HG02943 (cell line): Measurements from ENCODE around the gene MEX3D.
"Not testable (repeated sequence)": the region's sequence is repeated elsewhere in the genome, so short reads cannot be mapped to it uniquely, and the experiment has no call there.

Source experiments
- ATAC-seq: cut with Tn5 transposase; IDR thresholded peaks from one replicate; pipeline ENCODE4 v1.9.1; 2021; ENCODE audit warnings: mild to moderate bottlenecking, low read depth, moderate library complexity; ENCODE audit not compliant: unreplicated experiment

Gene MEX3D

GRCh38 chr19:1522838-1523237 lies 45.3 kb downstream of the MEX3D start:
- no peak for ATAC-seq

GRCh38 chr19:1522061-1522460 lies 46.1 kb downstream of the MEX3D start:
- no peak for ATAC-seq

DNA sequence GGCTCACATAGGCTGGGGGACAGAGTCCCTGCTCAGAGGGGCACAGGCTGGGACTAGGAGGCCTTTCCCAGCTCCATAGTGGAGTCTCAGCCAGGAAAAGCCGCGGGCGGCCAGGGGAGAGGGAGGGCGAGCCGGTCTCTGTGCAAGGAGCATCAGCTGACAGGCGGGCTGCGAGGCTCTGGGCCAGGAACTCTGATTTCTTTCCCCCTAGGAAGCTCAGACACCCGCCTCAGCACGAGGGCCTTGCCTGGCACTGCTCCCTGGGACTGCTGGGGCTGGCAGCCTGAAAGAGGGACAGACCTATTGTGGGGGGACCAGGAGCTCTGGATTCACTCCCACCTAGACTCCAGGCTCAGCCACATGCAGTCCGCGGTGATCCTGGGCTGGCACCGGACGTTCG lies 46.5 kb downstream of the MEX3D start:
- ATAC-seq: no peak

- no peak for ATAC-seq
Measured at GRCh38 chr19:1520203-1520780, 47.8 kb downstream of the MEX3D start.

GRCh38 chr19:1519802-1520201 lies 48.3 kb downstream of the MEX3D start:
- ATAC-seq: not testable (repeated sequence)

DNA sequence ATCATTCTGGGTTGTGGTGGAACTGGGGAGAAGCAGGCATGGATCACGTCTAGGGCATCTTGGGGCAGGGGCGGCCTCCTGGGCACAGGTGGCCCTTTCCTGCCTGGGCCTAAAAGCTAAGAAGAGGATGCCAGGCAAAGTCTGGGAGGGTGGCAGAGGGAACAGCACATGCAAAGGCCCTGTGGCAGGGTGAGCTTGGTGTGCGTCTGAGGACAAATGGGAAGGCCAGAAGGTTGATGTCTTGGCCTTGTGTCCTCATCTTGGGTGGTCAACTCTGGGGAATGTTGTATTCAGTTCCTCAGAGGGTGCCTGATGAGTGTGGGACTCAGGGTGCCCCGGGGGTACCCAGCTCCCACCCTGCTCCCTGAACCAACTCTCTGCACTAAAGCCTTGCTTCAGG lies 49.7 kb downstream of the MEX3D start:
- ATAC-seq: no peak

GRCh38 chr19:1516395-1516753 lies 51.8 kb downstream of the MEX3D start:
- ATAC-seq: no peak

DNA sequence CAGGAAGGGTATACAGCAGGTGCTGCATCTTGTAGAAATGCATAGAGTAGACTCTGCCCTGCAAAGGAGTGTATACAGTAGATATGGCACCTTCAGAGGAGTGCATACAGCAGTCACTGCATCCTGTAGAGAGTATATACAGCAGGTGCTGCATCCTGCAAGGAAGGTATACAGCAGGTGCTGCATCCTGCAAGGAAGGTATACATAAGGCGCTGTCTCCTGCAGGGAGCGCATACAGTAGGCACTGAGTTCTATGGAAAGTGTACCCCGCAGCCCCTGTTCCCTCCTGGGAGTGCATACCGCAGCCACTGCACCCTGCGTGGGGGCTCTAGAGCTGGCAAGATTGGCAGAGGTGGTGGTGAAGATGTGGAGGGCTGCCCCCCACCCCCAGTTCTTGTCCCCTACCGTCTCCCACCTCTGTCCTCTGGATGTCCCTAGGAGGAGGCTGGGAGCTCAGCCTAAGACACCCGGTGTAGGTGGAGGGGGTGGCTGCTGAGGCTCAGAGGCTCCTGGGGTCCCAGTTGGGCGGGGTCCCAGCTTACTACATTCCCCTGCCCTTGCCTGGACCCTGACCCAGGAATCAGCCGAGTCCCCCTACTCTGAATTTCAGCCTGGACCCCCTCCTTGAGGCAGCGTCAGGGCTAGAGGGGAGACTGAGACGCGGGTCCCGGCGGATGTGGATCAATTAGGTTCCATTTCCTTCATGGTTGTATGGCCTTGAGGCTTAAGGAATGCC lies 53.0 kb downstream of the MEX3D start:
- ATAC-seq: no peak

DNA sequence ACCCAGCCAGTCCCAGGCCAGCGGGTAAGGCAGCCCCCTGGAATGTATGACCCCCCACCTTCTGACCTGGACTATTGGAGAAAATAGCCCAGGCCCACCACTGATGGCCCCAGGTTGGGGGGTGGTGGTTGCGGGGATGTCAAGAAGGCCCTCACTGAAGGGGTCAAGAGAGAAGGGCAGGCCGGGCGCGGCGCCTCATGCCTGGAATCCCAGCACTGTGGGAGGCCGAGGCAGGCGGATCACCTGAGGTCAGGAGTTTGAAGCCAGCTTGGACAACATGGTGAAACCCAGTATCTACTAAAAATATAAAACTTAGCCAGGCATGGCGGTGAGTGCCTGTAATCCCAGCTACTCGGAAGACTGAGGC lies 53.8 kb downstream of the MEX3D start:
- no peak for ATAC-seq

GRCh38 chr19:1513499-1514294 lies 54.4 kb downstream of the MEX3D start:
- no peak for ATAC-seq

DNA sequence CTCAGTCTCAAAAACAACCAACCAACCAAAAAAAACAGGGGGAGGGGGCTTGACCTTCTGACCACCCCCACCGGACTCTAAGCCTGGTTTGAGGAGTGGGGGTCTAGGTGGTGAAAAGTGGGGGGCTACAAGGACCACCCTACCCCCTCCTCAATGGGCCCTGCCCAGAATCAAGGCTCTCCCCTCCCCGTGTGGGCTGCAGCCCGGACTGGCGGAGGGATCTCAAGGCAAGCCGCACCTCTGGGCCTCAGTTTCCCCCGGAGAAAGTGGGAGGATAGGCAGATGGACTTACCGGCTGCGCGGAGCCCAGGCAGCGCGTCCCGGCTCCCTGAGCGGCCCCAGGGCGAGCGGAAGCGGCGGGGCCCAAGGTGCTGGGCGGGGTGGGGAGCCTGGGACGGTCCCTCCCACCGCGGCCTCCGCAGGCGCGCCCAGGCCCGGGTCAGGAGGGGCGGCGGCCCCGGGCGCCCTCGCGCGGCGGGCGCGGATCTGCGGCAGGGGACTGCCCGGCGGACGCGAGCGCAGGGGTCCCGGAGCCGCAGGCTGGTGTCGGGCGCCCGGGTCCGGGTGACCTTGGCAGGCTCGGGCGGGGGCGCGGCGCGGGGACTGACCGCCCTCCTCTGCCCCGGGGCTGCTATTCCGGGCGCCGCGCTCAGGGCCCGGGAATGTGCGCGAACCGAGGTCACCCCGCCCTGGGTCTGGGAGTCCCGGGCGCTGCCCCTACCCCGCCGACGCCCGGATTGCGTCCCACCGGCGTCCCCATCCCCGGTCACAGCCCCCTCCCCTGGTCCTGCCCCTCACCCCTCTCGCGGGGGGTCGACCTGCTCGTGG lies 55.2 kb downstream of the MEX3D start, which contains the start of gene ADAMTSL5:
Gene ADAMTSL5, minus strand, starts transcription at position 349 of the 828 bp plus-strand sequence. CDS start 2,076 bp downstream, outside the sequence.
- ATAC-seq: no peak

- ATAC-seq: no peak
Measured at GRCh38 chr19:1511318-1512317, 56.5 kb downstream of the MEX3D start.

- ATAC-seq: no peak
Measured at GRCh38 chr19:1510807-1511206, 57.3 kb downstream of the MEX3D start.

DNA sequence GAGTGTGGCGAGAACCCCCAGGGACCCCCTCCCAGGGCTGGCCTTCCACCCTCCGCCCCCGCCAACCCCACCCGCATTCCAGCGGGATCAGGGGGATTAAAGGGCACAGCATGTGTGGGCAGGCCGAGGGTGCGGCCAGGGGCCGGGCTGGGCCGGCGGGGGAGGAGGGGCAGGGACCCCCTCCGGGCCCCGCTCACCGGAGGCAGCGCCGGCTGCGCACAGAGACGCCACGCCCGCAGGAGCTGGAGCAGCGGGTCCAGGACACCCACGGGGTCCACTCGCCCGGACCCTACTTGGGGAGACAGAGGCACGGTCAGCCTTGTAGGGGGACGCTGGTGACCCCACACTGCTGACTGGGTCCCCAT lies 57.7 kb downstream of the MEX3D start:
- no peak for ATAC-seq

DNA sequence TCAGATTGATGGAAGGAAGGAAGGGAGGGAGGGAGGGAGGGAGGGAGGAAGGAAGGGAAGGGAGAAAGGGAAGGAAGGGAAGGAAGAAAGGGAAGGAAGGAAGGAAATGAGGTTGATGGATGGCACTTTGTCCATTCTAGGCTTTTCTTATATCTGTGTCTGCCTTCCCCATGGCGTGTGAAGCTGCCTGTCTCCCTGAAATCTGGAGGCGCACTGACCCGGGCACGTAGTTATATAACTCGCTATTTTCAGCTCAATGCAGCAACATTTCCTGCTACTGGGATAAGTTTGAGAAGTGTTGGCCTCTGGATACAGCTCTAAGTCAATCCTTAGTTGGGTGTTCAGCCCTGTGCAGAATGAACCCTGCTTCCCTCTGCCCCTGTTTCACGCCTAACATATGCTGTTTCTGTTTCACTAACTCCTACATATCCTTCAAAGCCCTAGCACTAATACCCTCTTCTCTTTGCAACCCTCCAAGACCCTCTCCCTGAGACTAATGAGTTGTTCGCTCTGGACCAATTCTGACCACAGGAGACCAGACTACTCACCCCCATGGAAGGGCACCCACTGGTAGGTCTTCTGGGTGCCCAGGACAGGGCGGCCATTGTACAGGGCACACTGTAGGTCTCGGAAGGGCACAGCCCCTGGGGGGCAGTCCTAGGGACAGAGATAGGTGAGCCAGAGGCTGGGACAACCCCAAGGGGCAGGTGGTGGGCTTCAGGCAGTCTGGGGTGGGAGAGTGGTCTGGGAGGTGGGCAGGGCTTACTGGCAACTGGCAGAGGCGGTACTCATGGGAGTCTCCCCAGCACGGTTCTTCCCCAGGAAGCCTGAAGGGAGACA lies 58.3 kb downstream of the MEX3D start:
- no peak for ATAC-seq

DNA sequence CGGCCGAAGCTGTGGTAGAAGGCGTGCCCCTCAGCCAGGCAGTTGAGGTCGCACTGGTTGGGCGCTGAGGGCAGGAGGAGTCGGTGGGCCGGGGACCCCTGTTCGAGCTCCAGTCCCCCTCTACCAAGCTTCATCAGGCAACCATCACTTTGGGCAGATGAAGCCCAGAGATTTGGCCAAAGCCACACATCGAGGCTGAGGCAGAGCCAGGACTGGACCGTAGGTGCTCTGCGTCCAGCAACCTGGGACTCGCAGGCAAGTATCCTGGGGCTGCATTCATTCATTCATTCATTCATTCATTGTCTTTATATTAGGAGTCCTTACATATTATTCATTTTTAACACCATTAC lies 59.6 kb downstream of the MEX3D start:
- ATAC-seq: no peak

DNA sequence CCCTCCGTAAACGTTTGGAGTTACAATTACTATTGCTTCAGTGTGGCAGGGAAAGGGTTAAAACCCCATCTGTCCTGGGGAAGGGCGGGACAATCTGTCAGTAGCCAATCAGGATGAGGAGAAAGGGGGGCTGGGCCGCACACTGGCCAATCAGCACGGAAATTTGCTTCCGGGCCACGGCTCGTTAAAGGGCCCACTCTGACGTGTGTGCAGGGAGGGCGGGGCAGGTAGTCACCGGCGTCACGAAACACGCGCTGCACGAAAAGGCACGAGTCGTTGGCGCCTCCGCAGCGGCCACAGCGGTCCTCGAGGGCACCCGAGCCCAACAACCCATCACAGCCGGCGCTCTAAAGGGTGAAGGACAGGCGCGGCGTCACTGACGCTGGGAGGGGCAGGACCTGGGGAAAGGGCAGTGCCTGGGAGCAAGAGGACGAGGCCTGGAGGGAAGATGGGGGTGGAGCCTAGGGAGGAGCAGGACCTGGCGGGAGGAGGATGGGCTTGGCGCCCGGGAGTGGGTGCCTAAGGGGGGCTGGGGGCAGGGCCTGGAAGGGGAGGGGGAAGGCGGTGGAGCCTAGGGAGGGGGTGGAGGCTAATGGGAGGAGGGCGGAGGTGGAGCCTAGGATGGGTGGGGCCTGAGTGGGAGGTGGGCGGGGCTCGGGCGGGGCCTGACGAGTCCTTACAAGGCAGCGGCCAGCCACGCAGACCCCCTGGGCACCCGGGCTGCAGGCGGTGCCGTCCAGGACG lies 60.2 kb downstream of the MEX3D start:
- no peak for ATAC-seq

DNA sequence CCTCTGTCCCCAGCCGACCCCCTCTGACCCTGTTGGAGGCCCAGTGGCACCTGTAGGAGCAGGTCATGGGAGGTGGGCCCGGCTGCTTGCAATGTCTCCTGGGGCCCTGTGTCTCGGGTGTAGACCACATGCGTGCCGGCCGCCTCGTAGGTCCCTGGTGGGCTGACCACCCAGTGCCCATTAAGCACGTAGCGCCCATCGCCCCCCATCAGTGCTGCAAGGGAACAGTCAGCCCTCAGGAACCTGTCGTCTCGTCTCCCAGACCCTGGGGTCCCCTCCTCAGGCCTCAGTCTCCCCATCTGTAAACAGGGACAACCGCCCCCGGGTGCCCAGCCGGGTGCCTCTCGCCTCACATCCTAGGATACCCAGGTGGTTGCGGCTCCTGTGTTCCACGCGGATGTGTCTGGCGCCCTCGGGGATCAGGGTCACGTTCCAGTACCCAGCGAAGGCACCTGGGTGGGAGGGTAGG lies 60.9 kb downstream of the MEX3D start:
- ATAC-seq: no peak
